Right cardiac atrium (tissue), 5 donors: ENCODE data around the gene TRPM5. TPM values are rescaled to one million over a fixed set of nuclear protein-coding genes. Genes with fewer than 3 reads are reported as not detected.

Experiments
- ATAC-seq, 2 donors: fragments of 200-7000 bp; cut with Tn5 transposase; one replicate each; pipeline versions ENCODE4 v1.8.0 to v1.9.1; 2020; ENCODE audit warnings: moderate library complexity in 2 of 2, mild to moderate bottlenecking in 1 of 2
- DNase-seq, 3 donors: peaks; one replicate each; pipeline ENCODE4 v3.0.0-alpha.2; 2020
- H3K27ac ChIP-seq: one replicate; pipeline ENCODE4 v1.5.1; 2013; ENCODE audit warnings: mild to moderate bottlenecking, low read length, control low read depth, moderate library complexity
- H3K27me3 ChIP-seq: one replicate; pipeline ENCODE4 v1.6.1; 2013; ENCODE audit not compliant: control insufficient read depth, insufficient read depth
- H3K4me1 ChIP-seq: one replicate; pipeline ENCODE4 v1.6.1; 2013; ENCODE audit warnings: low read length; ENCODE audit not compliant: control insufficient read depth, insufficient read depth
- H3K4me3 ChIP-seq: one replicate; pipeline ENCODE4 v1.5.1; 2013; ENCODE audit warnings: low read length, control low read depth
- H3K9me3 ChIP-seq: one replicate; pipeline ENCODE4 v1.6.1; 2013; ENCODE audit warnings: low read length; ENCODE audit not compliant: control insufficient read depth
- WGBS: extraction: QIAGEN DNeasy Blood & Tissue Kit; methylation state at CpG from one replicate; pipeline ENCODE4 v1.1.7; 2013; 5-methylcytosine and 5-hydroxymethylcytosine counted together
- intact Hi-C, 4 donors: fragments of 100-400 bp; cut with DNase I; formaldehyde crosslinking; loops; one replicate each; pipeline versions ENCODE4 v1.11.0 to v1.14.0; 2022 to 2023
- polyA plus RNA-seq: library from polyadenylated mRNA; stranded (reverse); fragments of 200-250 nt; gene quantifications from one replicate; pipeline ENCODE4 v1.2.3, GENCODE V29; 2013
- total RNA-seq, 4 donors: library from RNA; stranded (reverse); fragmentation: NEBNext Ultra II Directional; extraction: Animal tissue kit (Norgen Biotek cat#: 25700); gene quantifications; one replicate each; pipeline ENCODE4 v1.2.1, GENCODE V29; 2021
- donor health status: healthy with polysubstance abuse.
- donor health status: DM: no; HTN: yes; CAD: no.
- donor health status: DM: no; HTN: no; CAD: no.
- donor health status: DM: no; HTN: yes; CAD: no; lungs with severe emphysema.
- donor health status: DM: yes; HTN: yes; CAD: no.

Gene TRPM5
- total and polyA plus RNA-seq, 5 donors = 0.02 TPM; not detected in 4

DNA sequence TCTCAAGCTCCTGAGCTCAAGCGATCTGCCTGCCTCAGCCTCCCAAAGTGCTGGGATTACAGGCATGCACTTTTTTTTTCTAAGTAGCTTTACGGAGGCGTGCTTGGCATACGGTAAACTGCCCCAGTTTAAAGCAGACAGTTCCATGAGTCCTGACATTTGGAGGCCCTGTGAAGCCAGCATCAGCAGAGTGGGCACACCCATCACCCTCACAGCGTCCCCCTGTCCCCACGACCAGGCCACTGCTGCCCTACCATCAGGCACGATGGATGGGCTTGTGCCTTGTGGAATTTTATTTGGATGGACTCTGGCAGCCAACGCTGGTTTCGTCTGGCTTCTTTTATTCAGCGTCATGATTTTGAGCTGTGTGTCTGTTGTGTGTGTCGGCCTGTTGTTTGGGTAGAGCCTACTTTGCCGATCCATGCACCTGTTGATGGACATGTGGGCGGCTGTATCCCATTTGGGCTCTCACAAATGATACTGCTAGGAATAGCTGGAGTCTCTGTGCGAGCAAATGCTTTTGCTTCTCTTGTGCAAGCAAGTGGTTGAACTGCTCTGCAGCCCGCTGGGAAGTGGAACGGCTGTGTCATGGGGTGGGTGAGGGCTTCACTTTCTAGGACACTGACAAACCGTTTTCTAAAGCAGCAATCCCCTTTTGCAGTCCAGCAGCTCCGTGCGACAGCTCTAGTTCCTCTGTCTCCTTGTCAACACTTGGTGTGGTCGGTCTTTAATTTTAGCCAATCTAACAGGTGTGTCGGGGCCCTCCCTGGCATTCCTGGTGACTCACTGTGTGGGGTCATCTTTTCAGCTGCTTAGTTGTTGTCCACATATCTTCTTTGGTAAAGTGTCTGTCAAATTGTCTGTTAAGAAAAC, 24.3 kb upstream of the TRPM5 start:
- Histone ChIP-seq H3K9me3 (no peaks in the 10 kb centered on the region), H3K4me3 (no peak overlapping the region), H3K4me1 (no peaks in the 10 kb centered on the region), H3K27me3 (no peaks in the 10 kb centered on the region), H3K27ac (no peak overlapping the region)
- intact Hi-C loops = no loop called here
- DNase-seq (no peak), ATAC-seq (no peak)
- WGBS = 74% methylated on average over 21 of the region's 21 CpGs

DNA sequence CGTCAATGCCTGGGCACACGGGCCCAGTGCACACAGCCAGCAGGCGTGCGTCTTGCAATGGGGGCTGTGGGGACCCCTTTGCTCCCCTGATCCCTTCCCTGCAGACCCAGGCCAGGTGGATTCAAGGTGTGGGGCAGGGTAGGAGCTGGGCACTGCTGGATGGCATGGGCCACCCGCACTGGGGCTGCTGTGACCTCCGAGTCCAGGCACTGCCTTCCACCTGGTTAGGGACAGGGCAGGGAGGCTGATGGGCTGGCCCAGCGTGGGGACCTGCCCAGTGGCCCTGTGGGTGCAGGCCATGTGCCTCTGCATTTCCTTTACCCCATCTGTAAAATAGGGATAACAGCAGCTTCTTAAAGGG, 23.4 kb upstream of the TRPM5 start:
- intact Hi-C loops = no loop called here
- Histone ChIP-seq H3K9me3 (no peaks in the 10 kb centered on the region), H3K27ac (no peak overlapping the region), H3K27me3 (no peaks in the 10 kb centered on the region), H3K4me3 (no peak overlapping the region), H3K4me1 (no peaks in the 10 kb centered on the region)
- ATAC-seq (no peak), DNase-seq (no peak)
- 89% methylated on average over 7 of the region's 7 CpGs for WGBS

DNA sequence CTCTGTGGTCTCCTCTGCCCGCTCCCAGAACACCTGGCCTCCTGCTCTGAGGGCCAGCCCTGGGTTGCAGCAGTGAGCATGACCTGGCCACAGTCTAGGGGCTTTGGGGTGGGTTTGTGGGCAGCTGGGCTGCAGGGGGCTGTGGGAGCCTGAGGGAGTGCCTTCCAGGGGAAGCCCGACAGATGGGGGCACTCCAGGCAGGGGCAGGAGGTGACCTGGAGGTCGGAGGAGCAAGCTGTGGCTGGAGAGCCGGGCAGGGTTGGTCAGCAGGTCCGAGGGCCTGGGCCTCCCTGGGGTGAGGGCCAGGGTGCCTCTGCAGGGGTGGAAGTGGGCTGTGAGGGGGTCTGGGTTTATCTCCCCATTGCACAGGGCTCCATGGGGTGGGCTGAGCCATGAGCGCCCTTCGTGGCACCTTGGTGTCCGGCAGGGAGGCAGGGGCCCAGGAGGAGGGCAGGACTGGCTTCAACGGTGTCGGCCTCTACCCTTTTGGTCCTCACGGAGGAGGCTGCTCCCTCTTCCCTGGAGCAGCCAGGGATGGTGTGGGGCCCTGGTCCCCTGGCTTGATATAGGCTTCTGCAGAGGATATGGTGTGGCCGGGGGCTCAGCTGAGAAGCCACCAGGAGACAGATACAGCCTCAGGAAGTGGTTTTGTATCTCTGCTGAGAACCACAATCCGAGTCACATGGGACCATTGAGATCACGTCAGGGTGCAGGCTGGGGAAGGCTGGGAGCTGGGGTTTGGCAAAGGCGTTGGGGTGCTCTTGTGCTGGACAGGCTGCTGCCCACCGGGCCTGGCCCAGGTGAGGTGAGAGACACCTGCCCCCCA, 22.8 kb upstream of the TRPM5 start:
- DNase-seq (no peak), ATAC-seq (no peak)
- Histone ChIP-seq H3K9me3 (no peaks in the 10 kb centered on the region), H3K4me3 (no peak overlapping the region), H3K27ac (no peak overlapping the region), H3K4me1 (no peaks in the 10 kb centered on the region), H3K27me3 (no peaks in the 10 kb centered on the region)
- intact Hi-C loops = no loop called here
- 80% methylated on average over 16 of the region's 16 CpGs for WGBS

DNA sequence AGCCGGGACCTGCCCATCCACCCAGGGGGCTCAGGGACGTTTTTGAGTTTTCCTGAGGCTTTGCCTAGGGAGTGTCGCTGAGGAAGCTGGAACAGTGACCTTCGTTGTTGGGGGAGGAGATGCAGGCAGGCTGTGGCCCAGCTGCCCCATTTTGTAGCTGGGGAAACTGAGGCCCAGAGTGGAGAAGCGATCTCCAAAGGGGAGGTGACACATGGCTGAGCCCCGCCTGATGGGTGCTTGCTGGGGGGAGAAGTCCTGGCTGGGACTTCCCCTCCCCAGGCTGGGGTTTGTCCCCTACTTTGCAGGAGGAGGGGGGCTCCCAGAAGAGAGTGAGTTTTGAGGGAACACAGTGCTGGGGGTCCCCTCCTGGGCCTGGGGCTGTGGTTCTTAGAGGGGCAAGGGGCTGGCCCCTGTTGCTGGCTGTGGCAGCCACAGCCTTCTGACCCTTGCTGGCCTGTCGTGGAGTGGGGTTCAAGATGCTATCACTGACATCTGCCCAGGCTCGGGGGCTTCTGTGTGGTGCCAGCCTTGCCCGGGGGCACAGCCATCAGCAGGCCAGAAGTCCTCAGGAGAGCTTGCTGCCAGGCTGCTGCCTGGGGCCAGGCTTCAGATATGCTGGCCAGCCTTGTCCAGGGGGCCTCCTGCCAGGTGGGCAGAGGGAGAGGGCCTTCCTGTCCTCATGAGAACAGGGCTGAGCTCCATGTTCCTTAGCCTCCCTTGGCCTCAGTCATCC, 21.9 kb upstream of the TRPM5 start:
- Histone ChIP-seq H3K27ac (no peak overlapping the region), H3K4me3 (no peak overlapping the region), H3K9me3 (no peaks in the 10 kb centered on the region), H3K4me1 (no peaks in the 10 kb centered on the region), H3K27me3 (no peaks in the 10 kb centered on the region)
- no peak for ATAC-seq
- intact Hi-C loops = no loop called here
- 77% methylated on average over 9 of the region's 9 CpGs for WGBS
- no peak for DNase-seq

DNA sequence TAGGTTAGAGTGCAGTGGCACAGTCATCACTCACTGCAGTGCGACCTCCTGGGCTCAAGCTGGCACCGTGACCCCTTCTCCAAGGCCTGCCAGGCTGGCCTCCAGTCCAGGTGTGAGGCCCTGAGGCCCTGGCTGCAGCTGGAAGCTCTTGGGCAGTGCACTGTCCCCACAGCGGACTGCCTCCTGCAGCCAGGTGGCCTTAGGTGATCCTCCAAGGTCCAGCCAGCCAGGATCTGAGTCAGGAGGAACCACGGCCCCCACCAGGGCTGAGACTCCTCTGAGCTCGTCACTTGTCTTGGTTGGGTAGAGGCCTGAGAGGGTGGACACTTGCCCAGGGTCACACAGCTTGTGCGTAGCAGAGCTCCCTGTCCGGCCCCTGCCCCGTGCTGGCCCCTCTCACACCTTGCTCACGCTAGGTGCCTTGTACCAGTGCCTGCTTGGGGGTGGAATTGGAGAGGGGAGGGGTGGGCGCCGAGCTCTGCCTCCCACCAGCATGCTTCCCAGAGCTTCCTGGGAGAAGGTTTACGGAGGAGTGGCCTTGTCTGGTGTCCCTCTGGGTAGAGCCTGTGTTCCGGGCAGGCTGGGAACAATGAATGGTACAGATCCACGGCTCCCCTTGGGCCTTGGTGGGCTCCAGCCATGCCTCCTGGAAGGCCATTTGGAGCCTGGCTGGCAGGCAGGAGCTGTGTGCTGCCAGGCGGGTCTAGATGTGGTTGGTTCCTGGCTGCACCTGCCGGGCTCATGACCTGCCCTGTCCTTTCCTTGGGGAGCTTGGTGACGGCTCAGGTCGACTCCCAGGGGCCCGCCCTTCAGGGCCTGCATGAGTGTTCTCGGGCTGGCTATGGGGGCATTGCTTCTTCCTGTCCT, 21.1 kb upstream of the TRPM5 start:
- no peak for ATAC-seq
- H3K9me3 ChIP-seq = no peaks in the 10 kb centered on the region
- peaks cover 3% of the 10 kb centered on the region for H3K4me1 ChIP-seq
- no peak overlapping the region for H3K4me3 ChIP-seq
- no peaks in the 10 kb centered on the region for H3K27me3 ChIP-seq
- intact Hi-C loops = no loop called here
- H3K27ac ChIP-seq = peak overlapping the region; percentile 3
- 83% methylated on average over 20 of the region's 20 CpGs for WGBS
- DNase-seq = no peak

DNA sequence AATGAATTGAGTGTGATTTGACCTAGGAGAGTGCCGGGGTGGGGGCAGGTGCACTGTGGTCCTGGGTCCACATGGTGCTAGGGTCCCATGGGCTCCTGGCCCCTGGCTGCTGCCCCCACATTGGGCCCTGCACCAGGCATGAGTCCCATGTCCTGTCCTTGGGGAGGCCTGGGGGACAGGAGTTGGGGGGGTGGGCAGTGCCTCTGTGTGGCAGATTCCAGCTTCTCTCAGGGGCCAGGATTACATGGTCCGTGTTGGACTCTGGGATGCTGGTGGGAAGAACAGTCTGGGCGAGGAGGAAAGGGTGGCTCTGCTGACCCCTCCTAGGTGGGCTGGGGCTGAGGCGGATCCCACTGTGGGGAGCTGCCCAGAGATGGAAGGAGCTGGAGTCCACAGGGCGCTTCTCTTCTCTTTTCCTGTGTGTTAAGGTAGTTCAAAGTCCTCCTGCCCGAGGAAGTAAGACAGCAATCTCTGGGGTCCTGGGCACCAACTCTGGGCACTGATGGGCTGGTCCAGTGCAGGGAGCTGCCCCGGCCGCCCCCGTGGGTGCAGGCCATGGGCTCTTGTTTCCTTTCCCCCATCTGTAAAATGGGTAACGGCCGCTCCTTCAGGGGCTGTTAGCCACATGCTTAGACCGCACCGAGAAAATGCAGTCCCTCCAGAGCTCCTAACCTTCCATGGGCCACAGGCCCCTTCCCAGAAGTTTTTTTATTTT, 20.3 kb upstream of the TRPM5 start:
- WGBS = 87% methylated on average over 13 of the region's 13 CpGs
- DNase-seq = no peak

DNA sequence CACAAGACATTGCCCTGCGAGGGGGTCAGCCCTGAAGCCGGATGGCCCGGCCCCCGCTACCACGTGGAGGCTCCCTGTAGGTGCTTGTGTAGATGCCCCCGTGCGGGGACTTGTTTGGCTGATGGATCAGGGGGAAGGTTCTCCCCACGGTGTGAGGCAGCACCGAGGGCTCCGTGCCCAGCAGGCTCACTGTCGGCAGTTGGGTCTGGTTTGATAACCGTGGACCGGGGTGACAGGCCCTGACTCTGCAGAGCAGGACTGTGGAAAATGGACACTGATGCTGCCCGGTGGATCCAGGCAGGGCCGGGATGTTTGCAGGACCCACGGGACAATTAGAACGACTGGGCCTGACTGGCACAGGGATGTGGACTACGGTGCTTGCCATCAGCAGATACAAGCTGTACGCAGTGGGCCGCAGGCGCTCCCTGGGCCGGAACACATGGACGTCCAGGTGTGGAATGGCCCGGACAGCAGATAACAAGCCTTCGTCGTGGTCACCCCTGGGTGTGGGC, 19.5 kb upstream of the TRPM5 start:
- peak overlapping the region; percentile 34 for H3K27ac ChIP-seq

More for the DNA sequence above, 20.3 kb upstream of the TRPM5 start:
- Histone ChIP-seq H3K27me3 (no peaks in the 10 kb centered on the region), H3K4me3 (no peak overlapping the region), H3K9me3 (no peaks in the 10 kb centered on the region), H3K27ac (peak overlapping the region; percentile 14), H3K4me1 (peaks cover 5% of the 10 kb centered on the region)
- intact Hi-C loops = loop anchor here in 2 of 4 donors (5.0 kb wide), 1 partner anchor 43 kb away; no protein-coding TSS in a partner anchor
- ATAC-seq = no peak

DNA sequence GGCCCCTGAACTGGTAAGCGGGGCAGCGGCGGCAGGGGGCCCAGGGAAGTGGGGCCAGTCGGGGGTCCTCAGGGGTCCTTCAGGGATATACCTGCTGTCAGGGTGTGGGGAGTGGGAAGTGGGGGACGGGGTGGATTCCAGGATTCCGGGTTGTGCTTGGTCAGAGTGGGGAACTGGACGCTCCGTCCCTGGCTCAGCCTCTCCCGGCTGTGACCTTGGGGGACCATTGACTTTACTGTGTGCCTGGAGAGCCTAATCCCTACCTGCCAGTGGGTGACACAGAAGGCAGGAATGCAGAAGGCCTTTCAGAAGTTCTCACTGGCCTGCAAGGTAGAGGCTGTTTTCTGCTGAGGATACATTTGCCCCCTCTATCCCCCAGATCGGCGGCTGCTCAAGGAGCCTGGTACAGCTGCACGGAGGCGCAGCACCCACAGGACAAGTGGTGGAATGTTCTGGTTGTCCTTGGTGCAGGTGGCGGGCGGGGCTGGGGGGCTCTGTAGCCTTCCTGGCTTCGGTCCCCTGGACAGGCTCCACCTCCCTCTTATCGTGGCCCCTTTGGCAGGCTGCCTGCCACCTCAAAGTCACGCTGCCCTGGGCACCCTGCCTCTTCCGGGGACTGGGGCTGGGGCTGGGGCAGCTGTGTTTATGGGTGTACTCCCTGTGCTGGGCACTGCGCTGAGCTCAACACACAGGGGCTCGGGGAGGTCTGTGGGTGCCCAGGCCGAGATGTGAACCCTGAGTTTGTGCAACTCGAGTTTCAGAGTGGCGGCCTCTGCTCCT, 18.9 kb upstream of the TRPM5 start:
- peak overlapping the region; percentile 72 for H3K27ac ChIP-seq
- DNase-seq (peak; percentile 67 to 90 (median 86)), ATAC-seq (peak; percentile 76)
- no peaks in the 10 kb centered on the region for H3K27me3 ChIP-seq
- H3K4me1 ChIP-seq = peaks cover 5% of the 10 kb centered on the region
- intact Hi-C loops = loop anchor here in 2 of 4 donors (5.0 kb wide), 1 partner anchor 44 kb away; no protein-coding TSS in a partner anchor
- no peaks in the 10 kb centered on the region for H3K9me3 ChIP-seq
- WGBS = 62% methylated on average over 24 of the region's 24 CpGs
- H3K4me3 ChIP-seq = no peak overlapping the region

More for the DNA sequence above, 19.5 kb upstream of the TRPM5 start:
- peak; percentile 7 to 10 for ATAC-seq
- Histone ChIP-seq H3K4me3 (no peak overlapping the region), H3K9me3 (no peaks in the 10 kb centered on the region), H3K27me3 (no peaks in the 10 kb centered on the region), H3K4me1 (peaks cover 5% of the 10 kb centered on the region)
- intact Hi-C loops = loop anchor here in 2 of 4 donors (5.0 kb wide), 1 partner anchor 43 kb away; no protein-coding TSS in a partner anchor
- no peak for DNase-seq
- WGBS = 67% methylated on average over 26 of the region's 26 CpGs

DNA sequence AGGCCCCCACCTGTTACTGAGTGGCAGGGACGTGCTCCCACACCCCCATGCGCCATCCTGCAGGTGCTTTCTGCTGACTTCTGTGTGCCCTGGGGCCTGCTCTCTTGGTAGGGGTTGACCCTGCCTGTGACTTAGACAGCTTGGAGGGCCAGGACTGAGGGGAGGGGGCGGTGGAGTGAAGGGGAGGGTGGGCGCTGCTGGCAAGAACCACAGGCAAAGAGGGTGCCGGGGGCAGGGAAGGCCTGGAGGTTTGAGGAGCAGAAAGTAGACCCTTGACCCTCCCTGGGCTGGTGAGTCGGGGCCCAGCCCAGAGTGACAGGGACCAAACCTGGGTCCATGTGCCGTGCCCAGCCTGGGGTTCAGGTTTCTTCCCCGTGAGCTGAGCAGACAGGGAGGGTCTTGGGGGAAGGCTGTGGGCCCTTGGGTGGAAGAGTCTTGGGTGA, 18.2 kb upstream of the TRPM5 start:
- DNase-seq = no peak
- H3K27ac ChIP-seq = peak overlapping the region; percentile 72

More for the DNA sequence above, 18.2 kb upstream of the TRPM5 start:
- H3K9me3 ChIP-seq = no peaks in the 10 kb centered on the region
- 87% methylated on average over 8 of the region's 8 CpGs for whole genome bisulfite sequencing
- no peaks in the 10 kb centered on the region for H3K27me3 ChIP-seq
- no peak for ATAC-seq
- H3K4me1 ChIP-seq = peaks cover 5% of the 10 kb centered on the region
- intact Hi-C loops = loop anchor here in 2 of 4 donors (5.0 kb wide), 1 partner anchor 45 kb away; no protein-coding TSS in a partner anchor
- no peak overlapping the region for H3K4me3 ChIP-seq
